HCT116 (cell line): ENCODE data around the gene CHRNB1. TPM values are rescaled to one million over a fixed set of nuclear protein-coding genes. Genes with fewer than 3 reads are reported as not detected.

ENCODE experiments used
- ATAC-seq: fragments of 200-7000 bp; cut with Tn5 transposase; 2 replicates; pipeline ENCODE4 v1.9.1; 2020; ENCODE audit warnings: mild to moderate bottlenecking, moderate library complexity
- BruUV-seq: library from RNA; stranded (reverse); fragments of 400-500 nt; replicated peaks from 2 replicates; lab custom pipeline; 2021; lab: Mats Ljungman, UMichigan
- CTCF ChIA-PET: fragments of 300-600 bp; sonication (Branson Sonifier 250); formaldehyde crosslinking; loops from one replicate; lab custom pipeline; 2021; ENCODE audit warnings: antibody characterized with exemption; lab: Charles Lee
- POLR2A ChIA-PET: fragments of 300-600, 350-600 bp; sonication (Branson Sonifier 250); formaldehyde crosslinking; loops from one replicate; lab custom pipeline; 2021; ENCODE audit warnings: antibody characterized with exemption; lab: Charles Lee
- RAD21 ChIA-PET, 2 experiments: fragments of 300-600 bp; sonication (Branson Sonifier 250); formaldehyde crosslinking; loops; one replicate each; lab custom pipeline; 2023; ENCODE audit warnings: low total read pairs in 2 of 2; ENCODE audit not compliant: uncharacterized antibody in 2 of 2, unreplicated experiment in 2 of 2, low non-redundant PET in 1 of 2; lab: Charles Lee
- DNase-seq: peaks from one replicate; pipeline ENCODE4 v3.0.0-alpha.2; 2010; ENCODE audit warnings: low read depth, low spot score
- H2AFZ ChIP-seq: fragments of 200-600 bp; shearing (Covaris generic), sonication (generic); 2 replicates; pipeline ENCODE4 v1.6.1; 2017; ENCODE audit warnings: low read depth, mixed run types, mixed read lengths, antibody characterized with exemption, low read length; ENCODE audit not compliant: poor library complexity, severe bottlenecking
- H3K27ac ChIP-seq: 2 replicates; pipeline ENCODE4 v1.5.1; 2012; ENCODE audit warnings: low read depth, low read length
- H3K27me3 ChIP-seq: fragments of 200-600 bp; sonication (generic); 2 replicates; pipeline ENCODE4 v1.6.1; 2016; ENCODE audit warnings: mixed run types, low read length, mixed read lengths; ENCODE audit not compliant: insufficient read depth
- H3K36me3 ChIP-seq, 2 experiments: fragments of 200-500 bp in 1 of 2; fragments of 200-600 bp in 1 of 2; sonication (Bioruptor generic) in 1 of 2; sonication (generic) in 1 of 2; 2 replicates each; pipeline versions ENCODE4 v1.5.1 to v1.6.1; 2014 to 2016; ENCODE audit warnings: low read length in 2 of 2, inconsistent platforms in 1 of 2, mixed read lengths in 1 of 2, mixed run types in 1 of 2; ENCODE audit not compliant: insufficient read depth in 2 of 2, control insufficient read depth in 1 of 2
- H3K4me1 ChIP-seq, 2 experiments: fragments of 200-600 bp in 1 of 2; sonication (generic) in 1 of 2; 2 replicates each; pipeline versions ENCODE4 v1.5.1 to v1.6.1; 2012 to 2017; ENCODE audit warnings: low read length in 2 of 2, inconsistent platforms in 1 of 2, mild to moderate bottlenecking in 1 of 2, mixed read lengths in 1 of 2, mixed run types in 1 of 2, moderate library complexity in 1 of 2; ENCODE audit not compliant: insufficient read depth in 2 of 2, control insufficient read depth in 1 of 2
- H3K4me2 ChIP-seq: fragments of 200-600 bp; sonication (generic); 2 replicates; pipeline ENCODE4 v1.6.1; 2017; ENCODE audit warnings: mixed run types, low read length, mixed read lengths
- H3K4me3 ChIP-seq, 2 experiments: fragments of 200-600 bp in 1 of 2; sonication (generic) in 1 of 2; replicated peaks in 1 of 2; 2 replicates each; pipeline ENCODE4 v1.5.1; 2011 to 2016; ENCODE audit warnings: low read length in 2 of 2, control low read depth in 1 of 2, low read depth in 1 of 2, mild to moderate bottlenecking in 1 of 2, mixed read lengths in 1 of 2, mixed run types in 1 of 2
- H3K79me2 ChIP-seq: fragments of 200-600 bp; sonication (generic); 2 replicates; pipeline ENCODE4 v1.6.1; 2017; ENCODE audit warnings: mild to moderate bottlenecking, mixed run types, low read length, moderate library complexity, mixed read lengths; ENCODE audit not compliant: insufficient read depth
- H3K9ac ChIP-seq: fragments of 200-600 bp; sonication (generic); 2 replicates; pipeline ENCODE4 v1.6.1; 2016; ENCODE audit warnings: low read length, mixed read lengths
- H3K9me2 ChIP-seq: fragments of 200-600 bp; sonication (generic), shearing (Covaris generic); 2 replicates; pipeline ENCODE4 v1.6.1; 2017; ENCODE audit warnings: mixed run types, mild to moderate bottlenecking, moderate library complexity; ENCODE audit not compliant: insufficient read depth
- H3K9me3 ChIP-seq, 2 experiments: fragments of 200-500 bp in 1 of 2; fragments of 200-600 bp in 1 of 2; sonication (Bioruptor generic) in 1 of 2; sonication (generic) in 1 of 2; 2 replicates each; pipeline ENCODE4 v1.6.1; 2014 to 2017; ENCODE audit warnings: low read length in 2 of 2, mixed read lengths in 2 of 2, inconsistent platforms in 1 of 2, low read depth in 1 of 2, mild to moderate bottlenecking in 1 of 2, mixed run types in 1 of 2, moderate library complexity in 1 of 2; ENCODE audit not compliant: control insufficient read depth in 1 of 2, insufficient read depth in 1 of 2
- H4K20me1 ChIP-seq: fragments of 200-600 bp; sonication (generic), shearing (Covaris generic); 2 replicates; pipeline ENCODE4 v1.6.1; 2017; ENCODE audit warnings: mixed run types, mild to moderate bottlenecking, moderate library complexity; ENCODE audit not compliant: insufficient read depth
- CEBPB ChIP-seq: IDR thresholded peaks from 2 replicates; pipeline ENCODE4 v1.6.1; 2012; ENCODE audit warnings: low read depth
- EGR1 ChIP-seq: IDR thresholded peaks from 2 replicates; pipeline ENCODE4 v1.6.1; 2012; ENCODE audit warnings: low read depth
- ELF1 ChIP-seq: IDR thresholded peaks from 2 replicates; pipeline ENCODE4 v1.6.1; 2012; ENCODE audit warnings: low read depth, borderline replicate concordance
- EZH2 ChIP-seq: fragments of 200-600 bp; sonication (generic); IDR thresholded peaks from 2 replicates; pipeline ENCODE4 v1.6.1; 2017; ENCODE audit warnings: antibody characterized with exemption, mixed run types
- EZH2phosphoT487 ChIP-seq: fragments of 200-600 bp; IDR thresholded peaks from 2 replicates; pipeline ENCODE4 v1.6.1; 2018; ENCODE audit warnings: antibody characterized with exemption, borderline replicate concordance
- FOSL1 ChIP-seq: IDR thresholded peaks from 2 replicates; pipeline ENCODE4 v1.6.1; 2012; ENCODE audit warnings: low read depth
- JUND ChIP-seq: IDR thresholded peaks from 2 replicates; pipeline ENCODE4 v1.6.1; 2012
- POLR2A ChIP-seq: IDR thresholded peaks from 2 replicates; pipeline ENCODE4 v1.7.0; 2011; ENCODE audit warnings: borderline replicate concordance; ENCODE audit not compliant: insufficient read depth, insufficient read length; ENCODE audit errors: extremely low read depth
- POLR2AphosphoS5 ChIP-seq: IDR thresholded peaks from 2 replicates; pipeline ENCODE4 v1.6.1; 2011; ENCODE audit warnings: mild to moderate bottlenecking, low read depth, low read length, moderate library complexity
- RAD21 ChIP-seq: IDR thresholded peaks from 2 replicates; pipeline ENCODE4 v1.6.1; 2012; ENCODE audit warnings: low read depth, mild to moderate bottlenecking
- SIN3A ChIP-seq: IDR thresholded peaks from 2 replicates; pipeline ENCODE4 v1.6.1; 2012; ENCODE audit warnings: low read depth
- SP1 ChIP-seq: IDR thresholded peaks from 2 replicates; pipeline ENCODE4 v1.6.1; 2012; ENCODE audit warnings: low read depth
- YY1 ChIP-seq: IDR thresholded peaks from 2 replicates; pipeline ENCODE4 v1.6.1; 2011; ENCODE audit warnings: low read length, low read depth, moderate library complexity, mild to moderate bottlenecking; ENCODE audit not compliant: insufficient replicate concordance; ENCODE audit errors: extremely low read depth
- ZFX ChIP-seq: fragments of 450-650 bp; IDR thresholded peaks from 2 replicates; pipeline ENCODE4 v1.6.1; 2017
- intact Hi-C: fragments of 100-400 bp; cut with micrococcal nuclease; formaldehyde crosslinking; loops from 2 replicates; pipeline ENCODE4 v1.10.0; 2022
- total RNA-seq: library from RNA; stranded (reverse); gene quantifications from one replicate; pipeline ENCODE4 v1.2.1, GENCODE V29; 2021; ENCODE audit not compliant: unreplicated experiment
- TF ChIP-seq, protein P1 (sequence below): IDR thresholded peaks from 2 replicates; pipeline ENCODE4 v1.6.1; 2012
- TF ChIP-seq, protein P2 (sequence below): IDR thresholded peaks from 2 replicates; pipeline ENCODE4 v1.6.1; 2012; ENCODE audit warnings: low read depth

Gene CHRNB1
- total RNA-seq, 1 experiment from 2014 or later: 10.4 TPM

DNA sequence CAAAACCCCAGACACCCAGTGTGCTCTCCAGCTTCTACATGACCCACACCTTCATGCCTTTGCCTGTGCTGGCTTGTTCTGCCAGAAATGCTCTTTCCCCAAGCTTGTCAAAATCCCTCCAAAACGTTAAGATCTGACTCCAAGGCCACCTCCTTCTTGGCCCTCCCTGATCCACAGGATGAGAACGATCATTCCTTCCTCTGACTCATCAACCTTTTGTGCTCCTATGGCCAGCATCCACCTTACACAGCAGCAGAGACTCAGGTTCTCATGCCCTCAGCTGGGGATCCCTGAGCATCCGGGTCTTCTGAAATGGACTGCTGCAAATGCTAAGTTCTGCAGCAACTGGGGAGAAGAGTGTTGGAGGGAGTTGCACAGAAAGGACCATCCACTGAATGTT, 31.6 kb downstream of the CHRNB1 start:
- Histone ChIP-seq H4K20me1 (no peaks in the 10 kb centered on the region), H3K79me2 (peaks cover 36% of the 10 kb centered on the region), H3K27ac (peak overlapping the region; percentile 22; the same call in 1 of the 2 replicates), H3K9me2 (no peaks in the 10 kb centered on the region), H2AFZ (no peak overlapping the region), H3K4me3 (no peak overlapping the region), H3K36me3 (no peaks in the 10 kb centered on the region), H3K9me3 (no peaks in the 10 kb centered on the region), H3K4me2 (peak overlapping the region; percentile 100), H3K27me3 (no peaks in the 10 kb centered on the region), H3K9ac (peak overlapping the region; percentile 5; the same call in 1 of the 2 replicates), H3K4me1 (peaks cover 25 to 52% of the 10 kb centered on the region in 2 experiments)
- ChIA-PET CTCF (interaction anchor here (1.8 kb wide), 1 partner anchor 40 kb away, joined by 7 read pairs; no protein-coding TSS in a partner anchor), RAD21 (no interaction called here), POLR2A (interaction anchor here (0.9 to 1.6 kb wide), 2 partner anchors 8 to 31 kb away, joined by 3 to 7 read pairs; partner anchors contain the start of gene POLR2A)
- intact Hi-C loops: no loop called here
- DNase-seq: no peak
- ATAC-seq: peak; percentile 44; the same call in 1 of the 2 replicates
- TF ChIP-seq FOSL1 (no peak), POLR2A (no peak), ELF1 (no peak), EZH2phosphoT487 (no peak), SP1 (no peak), ZFX (no peak), SIN3A (no peak), POLR2AphosphoS5 (no peak), YY1 (no peak), EGR1 (no peak), JUND (no peak), RAD21 (no peak), EZH2 (no peak), CEBPB (no peak)
- TF ChIP-seq, protein P1, sequence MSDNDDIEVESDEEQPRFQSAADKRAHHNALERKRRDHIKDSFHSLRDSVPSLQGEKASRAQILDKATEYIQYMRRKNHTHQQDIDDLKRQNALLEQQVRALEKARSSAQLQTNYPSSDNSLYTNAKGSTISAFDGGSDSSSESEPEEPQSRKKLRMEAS: no peak
- TF ChIP-seq, protein P2, sequence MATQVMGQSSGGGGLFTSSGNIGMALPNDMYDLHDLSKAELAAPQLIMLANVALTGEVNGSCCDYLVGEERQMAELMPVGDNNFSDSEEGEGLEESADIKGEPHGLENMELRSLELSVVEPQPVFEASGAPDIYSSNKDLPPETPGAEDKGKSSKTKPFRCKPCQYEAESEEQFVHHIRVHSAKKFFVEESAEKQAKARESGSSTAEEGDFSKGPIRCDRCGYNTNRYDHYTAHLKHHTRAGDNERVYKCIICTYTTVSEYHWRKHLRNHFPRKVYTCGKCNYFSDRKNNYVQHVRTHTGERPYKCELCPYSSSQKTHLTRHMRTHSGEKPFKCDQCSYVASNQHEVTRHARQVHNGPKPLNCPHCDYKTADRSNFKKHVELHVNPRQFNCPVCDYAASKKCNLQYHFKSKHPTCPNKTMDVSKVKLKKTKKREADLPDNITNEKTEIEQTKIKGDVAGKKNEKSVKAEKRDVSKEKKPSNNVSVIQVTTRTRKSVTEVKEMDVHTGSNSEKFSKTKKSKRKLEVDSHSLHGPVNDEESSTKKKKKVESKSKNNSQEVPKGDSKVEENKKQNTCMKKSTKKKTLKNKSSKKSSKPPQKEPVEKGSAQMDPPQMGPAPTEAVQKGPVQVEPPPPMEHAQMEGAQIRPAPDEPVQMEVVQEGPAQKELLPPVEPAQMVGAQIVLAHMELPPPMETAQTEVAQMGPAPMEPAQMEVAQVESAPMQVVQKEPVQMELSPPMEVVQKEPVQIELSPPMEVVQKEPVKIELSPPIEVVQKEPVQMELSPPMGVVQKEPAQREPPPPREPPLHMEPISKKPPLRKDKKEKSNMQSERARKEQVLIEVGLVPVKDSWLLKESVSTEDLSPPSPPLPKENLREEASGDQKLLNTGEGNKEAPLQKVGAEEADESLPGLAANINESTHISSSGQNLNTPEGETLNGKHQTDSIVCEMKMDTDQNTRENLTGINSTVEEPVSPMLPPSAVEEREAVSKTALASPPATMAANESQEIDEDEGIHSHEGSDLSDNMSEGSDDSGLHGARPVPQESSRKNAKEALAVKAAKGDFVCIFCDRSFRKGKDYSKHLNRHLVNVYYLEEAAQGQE: no peak
- BruUV-seq: no TSS peak
